ENCODE data around the gene CLPTM1. TPM values are rescaled to one million over a fixed set of nuclear protein-coding genes. Genes with fewer than 3 reads are reported as not detected.
A peak's percentile ranks its signal among the peaks of the same experiment; 100 is the strongest.

CLPTM1 gene
- total and polyA plus RNA-seq, 9 of the 15 experiments (the other 6 are each of a cell fraction or from before 2014, with no cell fraction given) = 0.37 to 96.0 (median 27.5) TPM

- peak overlapping the region; percentile 82 for H3K27ac ChIP-seq (ENCODE audit: extremely low read depth, low read depth, low read length)
- in situ Hi-C loops (cut with MboI) (no loop called here), intact Hi-C loops (cut with micrococcal nuclease) (no loop called here)
- BruUV-seq (replicated peaks) = TSS peak; percentile 51
- ChIA-PET CTCF (ENCODE audit: low intra/inter-chr PET ratio) (interaction anchor here (1.1 kb wide), 1 partner anchor 52 kb away, joined by 3 read pairs; no protein-coding TSS in a partner anchor), POLR2A (interaction anchor here (0.6 to 1.7 kb wide), 5 partner anchors 10 to 210 kb away, joined by 3 to 5 read pairs (median 3); no protein-coding TSS in a partner anchor)
- H4K20me1 ChIP-seq (replicated peaks; ENCODE audit: control insufficient read depth, insufficient read depth, low read length) = peaks cover 19% of the 10 kb centered on the region
- H2AFZ ChIP-seq (ENCODE audit: low read depth, low read length) = peak overlapping the region; percentile 75
- H3K9me1 ChIP-seq (ENCODE audit: control insufficient read depth, insufficient read depth, low read length) = peaks cover 9% of the 10 kb centered on the region
- H3K4me1 ChIP-seq (replicated peaks in 1 of 2; ENCODE audit: control insufficient read depth in 2 of 2, insufficient read depth in 2 of 2, low read length in 2 of 2) = peaks cover 16 to 31% of the 10 kb centered on the region in 2 experiments; a peak in 4 of 5 replicates
- WGBS (ENCODE audit: insufficient coverage, low coverage, missing lambda C conversion rate) = under 1% methylated on average over 39 of the region's 40 CpGs
- FAIRE-seq (peak; percentile 65), DNase-seq (ENCODE audit: extremely low read depth in 1 of 4, low spot score in 3 of 4) (peak in 2 of 4 experiments; percentile 18 to 58), ATAC-seq (peak; percentile 59)
- peaks cover 29% of the 10 kb centered on the region; the same call in 2 of the 3 replicates for H3K36me3 ChIP-seq (ENCODE audit: control insufficient read depth, insufficient read depth, low read length)
- peaks cover 65% of the 10 kb centered on the region for H3K79me2 ChIP-seq (ENCODE audit: control insufficient read depth, insufficient read depth, low read length)
- H3K27me3 ChIP-seq (ENCODE audit: control insufficient read depth in 2 of 2, insufficient read depth in 2 of 2, low read length in 2 of 2) = no peaks in the 10 kb centered on the region
- H3K9ac ChIP-seq (ENCODE audit: insufficient read depth in 1 of 2, low read depth in 2 of 2, low read length in 2 of 2) = peak overlapping the region; percentile 89 to 100
- no peaks in the 10 kb centered on the region for H3K9me3 ChIP-seq (replicated peaks; ENCODE audit: control insufficient read depth, insufficient read depth, low read depth, low read length)
- H3K4me3 ChIP-seq = peak overlapping the region; percentile 100
- H3K4me2 ChIP-seq (ENCODE audit: insufficient read depth, low read length) = peak overlapping the region; percentile 100
- peak; percentile 68 for TF ChIP-seq ESRRA (IDR thresholded peaks at IDR 0.05; ENCODE audit: borderline replicate concordance, low read depth)
- no peak for TF ChIP-seq KLF6 (CRISPR knock-in tag; IDR thresholded peaks at IDR 0.05; ENCODE audit: borderline replicate concordance)
- peak; percentile 2; the same call in 1 of the 2 replicates for TF ChIP-seq MXI1 (IDR thresholded peaks at IDR 0.05; ENCODE audit: low read depth, low read length)
- 0 out of 2 replicates have a peak, but pooled peaks have one; percentile 37 for TF ChIP-seq MIER1 (IDR thresholded peaks at IDR 0.05; ENCODE audit: low read depth)
- TF ChIP-seq PHF20 (IDR thresholded peaks at IDR 0.05; ENCODE audit: partially characterized antibody) = peak; percentile 12
- TF ChIP-seq SP1 (CRISPR knock-in tag; IDR thresholded peaks at IDR 0.05) = peak; percentile 41; the same call in 1 of the 2 replicates
- no peak for TF ChIP-seq ZNF197 (CRISPR knock-in tag; IDR thresholded peaks at IDR 0.05; ENCODE audit: low read depth)
- 0 out of 4 replicates have a peak, but pooled peaks of 1 of the 2 experiments have one; percentile 25 for TF ChIP-seq SIN3A (IDR thresholded peaks at IDR 0.05; ENCODE audit: borderline replicate concordance in 2 of 2, control insufficient read depth in 1 of 2, low read depth in 2 of 2, low read length in 2 of 2)
- TF ChIP-seq, protein P1, sequence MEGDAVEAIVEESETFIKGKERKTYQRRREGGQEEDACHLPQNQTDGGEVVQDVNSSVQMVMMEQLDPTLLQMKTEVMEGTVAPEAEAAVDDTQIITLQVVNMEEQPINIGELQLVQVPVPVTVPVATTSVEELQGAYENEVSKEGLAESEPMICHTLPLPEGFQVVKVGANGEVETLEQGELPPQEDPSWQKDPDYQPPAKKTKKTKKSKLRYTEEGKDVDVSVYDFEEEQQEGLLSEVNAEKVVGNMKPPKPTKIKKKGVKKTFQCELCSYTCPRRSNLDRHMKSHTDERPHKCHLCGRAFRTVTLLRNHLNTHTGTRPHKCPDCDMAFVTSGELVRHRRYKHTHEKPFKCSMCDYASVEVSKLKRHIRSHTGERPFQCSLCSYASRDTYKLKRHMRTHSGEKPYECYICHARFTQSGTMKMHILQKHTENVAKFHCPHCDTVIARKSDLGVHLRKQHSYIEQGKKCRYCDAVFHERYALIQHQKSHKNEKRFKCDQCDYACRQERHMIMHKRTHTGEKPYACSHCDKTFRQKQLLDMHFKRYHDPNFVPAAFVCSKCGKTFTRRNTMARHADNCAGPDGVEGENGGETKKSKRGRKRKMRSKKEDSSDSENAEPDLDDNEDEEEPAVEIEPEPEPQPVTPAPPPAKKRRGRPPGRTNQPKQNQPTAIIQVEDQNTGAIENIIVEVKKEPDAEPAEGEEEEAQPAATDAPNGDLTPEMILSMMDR (IDR thresholded peaks at IDR 0.05 in 2 of 3, conservative IDR thresholded peaks at IDR 0.05 in 1 of 3; ENCODE audit: insufficient read depth in 2 of 3, low read depth in 1 of 3, low read length in 3 of 3) = 0 out of 6 replicates have a peak, but pooled peaks of 1 of the 3 experiments have one; percentile 1
- TF ChIP-seq, protein P2, sequence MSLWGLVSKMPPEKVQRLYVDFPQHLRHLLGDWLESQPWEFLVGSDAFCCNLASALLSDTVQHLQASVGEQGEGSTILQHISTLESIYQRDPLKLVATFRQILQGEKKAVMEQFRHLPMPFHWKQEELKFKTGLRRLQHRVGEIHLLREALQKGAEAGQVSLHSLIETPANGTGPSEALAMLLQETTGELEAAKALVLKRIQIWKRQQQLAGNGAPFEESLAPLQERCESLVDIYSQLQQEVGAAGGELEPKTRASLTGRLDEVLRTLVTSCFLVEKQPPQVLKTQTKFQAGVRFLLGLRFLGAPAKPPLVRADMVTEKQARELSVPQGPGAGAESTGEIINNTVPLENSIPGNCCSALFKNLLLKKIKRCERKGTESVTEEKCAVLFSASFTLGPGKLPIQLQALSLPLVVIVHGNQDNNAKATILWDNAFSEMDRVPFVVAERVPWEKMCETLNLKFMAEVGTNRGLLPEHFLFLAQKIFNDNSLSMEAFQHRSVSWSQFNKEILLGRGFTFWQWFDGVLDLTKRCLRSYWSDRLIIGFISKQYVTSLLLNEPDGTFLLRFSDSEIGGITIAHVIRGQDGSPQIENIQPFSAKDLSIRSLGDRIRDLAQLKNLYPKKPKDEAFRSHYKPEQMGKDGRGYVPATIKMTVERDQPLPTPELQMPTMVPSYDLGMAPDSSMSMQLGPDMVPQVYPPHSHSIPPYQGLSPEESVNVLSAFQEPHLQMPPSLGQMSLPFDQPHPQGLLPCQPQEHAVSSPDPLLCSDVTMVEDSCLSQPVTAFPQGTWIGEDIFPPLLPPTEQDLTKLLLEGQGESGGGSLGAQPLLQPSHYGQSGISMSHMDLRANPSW (CRISPR knock-in tag; IDR thresholded peaks at IDR 0.05) = no peak
- 0 out of 2 replicates have a peak, but pooled peaks have one; percentile 15 for TF ChIP-seq ZNF431 (CRISPR knock-in tag; IDR thresholded peaks at IDR 0.05)
- TF ChIP-seq RBFOX2 (IDR thresholded peaks at IDR 0.05; ENCODE audit: low read depth, low read length) = peak; percentile 0; the same call in 1 of the 2 replicates
- no peak for TF ChIP-seq RAD21 (CRISPR knock-in tag; conservative IDR thresholded peaks at IDR 0.05 in 1 of 2, IDR thresholded peaks at IDR 0.05 in 1 of 2)
- TF ChIP-seq CHD1 (IDR thresholded peaks at IDR 0.05; ENCODE audit: low read length) = peak; percentile 66
These were observed 592 bp downstream of the CLPTM1 start for GRCh38 chr19:44955505-44956439.

Data from K562 (cell line).